ENCODE data around the gene TGM3. TPM values are rescaled to one million over a fixed set of nuclear protein-coding genes. Genes with fewer than 3 reads are reported as not detected.

The TGM3 gene
- total RNA-seq, 2 donors from 2014 or later = 0.27 to 0.82 TPM

DNA sequence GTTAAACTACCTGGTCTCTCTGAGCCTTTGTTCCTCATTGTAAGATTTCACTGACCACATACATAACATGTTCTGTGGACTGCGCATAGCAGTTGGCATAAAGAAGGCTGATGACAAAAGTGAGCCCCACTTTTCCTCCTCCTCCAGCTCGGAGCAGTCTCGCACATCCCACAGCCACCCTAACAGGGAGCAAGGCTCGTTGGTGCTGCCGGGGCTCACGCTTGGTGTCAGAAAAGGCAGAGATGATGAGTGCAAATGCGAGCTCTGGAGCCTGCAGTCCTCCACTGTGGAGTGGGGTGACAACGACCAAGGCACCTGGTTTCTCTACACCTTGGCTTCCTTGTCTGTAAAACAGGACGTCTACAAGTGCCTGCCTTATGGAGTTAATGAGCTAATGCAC, 9.7 kb downstream of the TGM3 start:
- no peak overlapping the region for H3K4me3 ChIP-seq
- DNase-seq = no peak
- TF ChIP-seq, protein P1, sequence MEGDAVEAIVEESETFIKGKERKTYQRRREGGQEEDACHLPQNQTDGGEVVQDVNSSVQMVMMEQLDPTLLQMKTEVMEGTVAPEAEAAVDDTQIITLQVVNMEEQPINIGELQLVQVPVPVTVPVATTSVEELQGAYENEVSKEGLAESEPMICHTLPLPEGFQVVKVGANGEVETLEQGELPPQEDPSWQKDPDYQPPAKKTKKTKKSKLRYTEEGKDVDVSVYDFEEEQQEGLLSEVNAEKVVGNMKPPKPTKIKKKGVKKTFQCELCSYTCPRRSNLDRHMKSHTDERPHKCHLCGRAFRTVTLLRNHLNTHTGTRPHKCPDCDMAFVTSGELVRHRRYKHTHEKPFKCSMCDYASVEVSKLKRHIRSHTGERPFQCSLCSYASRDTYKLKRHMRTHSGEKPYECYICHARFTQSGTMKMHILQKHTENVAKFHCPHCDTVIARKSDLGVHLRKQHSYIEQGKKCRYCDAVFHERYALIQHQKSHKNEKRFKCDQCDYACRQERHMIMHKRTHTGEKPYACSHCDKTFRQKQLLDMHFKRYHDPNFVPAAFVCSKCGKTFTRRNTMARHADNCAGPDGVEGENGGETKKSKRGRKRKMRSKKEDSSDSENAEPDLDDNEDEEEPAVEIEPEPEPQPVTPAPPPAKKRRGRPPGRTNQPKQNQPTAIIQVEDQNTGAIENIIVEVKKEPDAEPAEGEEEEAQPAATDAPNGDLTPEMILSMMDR (IDR thresholded peaks at IDR 0.05) = no peak
- no peaks in the 10 kb centered on the region for H3K4me1 ChIP-seq
- no peak overlapping the region for H3K9ac ChIP-seq (ENCODE audit: low read depth in 2 of 2, low read length in 2 of 2)
- H3K27ac ChIP-seq = peak overlapping the region; percentile 50
- H3K27me3 ChIP-seq = no peaks in the 10 kb centered on the region
- no peaks in the 10 kb centered on the region for H3K9me3 ChIP-seq
- H3K36me3 ChIP-seq = no peaks in the 10 kb centered on the region
- intact Hi-C loops (cut with DNase I) = no loop called here

DNA sequence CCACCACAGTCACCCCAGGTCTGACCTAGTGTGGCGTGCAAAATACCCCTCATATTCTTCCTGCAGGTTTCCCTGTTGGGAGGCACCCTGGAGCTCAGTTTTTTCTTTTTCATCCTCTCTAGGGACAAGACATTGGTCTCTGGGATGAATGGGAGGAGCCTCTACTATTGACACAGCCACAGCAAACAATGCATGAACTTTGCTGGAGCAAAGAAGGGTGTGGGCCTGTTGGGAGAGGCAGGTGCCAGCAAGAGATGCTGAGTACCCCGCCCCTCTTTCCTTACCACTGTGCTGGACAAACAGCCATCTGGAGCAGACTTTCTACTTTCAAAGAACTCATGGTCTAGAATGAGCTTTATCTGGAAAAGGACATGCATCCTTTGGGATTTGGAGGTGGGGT, 10.1 kb downstream of the TGM3 start:
- H3K36me3 ChIP-seq = no peaks in the 10 kb centered on the region
- H3K9ac ChIP-seq (ENCODE audit: low read depth in 2 of 2, low read length in 2 of 2) = no peak overlapping the region
- H3K4me1 ChIP-seq = no peaks in the 10 kb centered on the region
- peak; percentile 82 for DNase-seq
- TF ChIP-seq, protein P1 (IDR thresholded peaks at IDR 0.05) = no peak
- no peaks in the 10 kb centered on the region for H3K9me3 ChIP-seq
- no peaks in the 10 kb centered on the region for H3K27me3 ChIP-seq
- no peak overlapping the region for H3K4me3 ChIP-seq
- intact Hi-C loops (cut with DNase I) = no loop called here
- peak overlapping the region; percentile 50 for H3K27ac ChIP-seq

DNA sequence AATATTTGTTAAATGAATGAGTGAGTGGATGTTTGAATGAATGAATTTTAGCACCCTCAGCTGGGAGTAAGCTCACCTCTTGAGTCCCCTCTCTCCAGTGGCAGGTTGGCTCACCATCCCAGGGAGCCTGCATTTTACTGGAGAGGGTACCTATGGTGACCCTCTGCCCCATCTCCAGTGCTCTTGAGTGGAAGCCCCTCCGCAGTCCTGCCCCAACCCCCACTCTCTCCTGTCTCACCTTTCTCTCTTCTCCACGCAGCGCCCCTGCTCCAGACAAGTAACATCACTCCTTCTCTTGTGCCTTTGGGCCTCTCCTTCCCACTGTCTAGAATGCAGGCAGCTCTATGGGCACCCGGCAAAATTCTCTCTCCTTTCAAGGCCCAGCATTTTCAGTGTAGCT, 11.3 kb downstream of the TGM3 start:
- H3K9ac ChIP-seq (ENCODE audit: low read depth in 2 of 2, low read length in 2 of 2) = no peak overlapping the region
- H3K27ac ChIP-seq = no peak overlapping the region
- no peaks in the 10 kb centered on the region for H3K36me3 ChIP-seq
- TF ChIP-seq, protein P1 (IDR thresholded peaks at IDR 0.05) = no peak
- H3K4me1 ChIP-seq = no peaks in the 10 kb centered on the region
- no peak overlapping the region for H3K4me3 ChIP-seq
- no peaks in the 10 kb centered on the region for H3K27me3 ChIP-seq
- no peaks in the 10 kb centered on the region for H3K9me3 ChIP-seq
- no peak for DNase-seq
- intact Hi-C loops (cut with DNase I) = no loop called here

DNA sequence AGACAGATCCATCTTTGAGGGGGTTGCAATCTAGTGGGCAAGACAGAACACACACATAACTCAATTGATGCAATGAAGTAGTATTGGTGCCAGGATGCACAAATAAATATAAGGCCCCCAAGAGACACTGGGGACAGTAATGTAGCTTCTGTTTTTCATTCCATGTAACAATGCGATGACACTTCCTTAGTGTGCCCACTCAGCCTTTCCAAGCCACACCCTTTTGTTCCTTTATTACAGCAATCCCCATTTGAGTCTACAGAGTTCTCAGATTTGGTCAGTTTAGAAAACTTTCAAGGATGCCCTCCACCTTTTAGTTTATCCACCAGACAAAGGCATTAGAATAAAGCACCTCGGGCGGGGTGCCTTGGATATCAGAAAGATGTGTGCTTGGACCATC, 15.5 kb downstream of the TGM3 start:
- DNase-seq = no peak
- no peak overlapping the region for H3K4me3 ChIP-seq
- H3K9me3 ChIP-seq = no peaks in the 10 kb centered on the region
- intact Hi-C loops (cut with DNase I) = no loop called here
- no peak overlapping the region for H3K27ac ChIP-seq
- H3K9ac ChIP-seq (ENCODE audit: low read depth in 2 of 2, low read length in 2 of 2) = no peak overlapping the region
- H3K36me3 ChIP-seq = no peaks in the 10 kb centered on the region
- H3K4me1 ChIP-seq = no peaks in the 10 kb centered on the region
- no peaks in the 10 kb centered on the region for H3K27me3 ChIP-seq
- TF ChIP-seq, protein P1 (IDR thresholded peaks at IDR 0.05) = no peak

DNA sequence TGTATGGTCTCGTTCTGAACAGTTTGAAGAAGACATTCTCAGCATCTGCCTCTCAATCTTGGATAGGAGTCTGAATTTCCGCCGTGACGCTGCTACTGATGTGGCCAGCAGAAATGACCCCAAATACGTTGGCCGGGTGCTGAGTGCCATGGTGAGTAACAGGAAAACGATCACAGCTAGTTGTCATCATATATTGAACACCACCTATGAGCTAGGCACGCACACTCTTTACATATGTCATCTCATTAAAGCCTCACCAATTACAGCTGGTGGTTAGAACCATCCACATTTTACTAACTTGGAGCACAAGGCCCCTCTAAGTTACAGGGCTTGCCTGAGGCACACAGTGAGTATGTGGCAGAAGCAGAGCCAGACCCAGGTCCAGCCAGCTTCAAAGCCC, 17.1 kb downstream of the TGM3 start:
- Histone ChIP-seq H3K4me3 (no peak overlapping the region), H3K4me1 (no peaks in the 10 kb centered on the region), H3K36me3 (no peaks in the 10 kb centered on the region), H3K9me3 (no peaks in the 10 kb centered on the region), H3K27me3 (no peaks in the 10 kb centered on the region), H3K27ac (no peak overlapping the region), H3K9ac (ENCODE audit: low read depth in 2 of 2, low read length in 2 of 2) (no peak overlapping the region)
- no peak for DNase-seq
- TF ChIP-seq, protein P1 (IDR thresholded peaks at IDR 0.05) = no peak
- intact Hi-C loops (cut with DNase I) = no loop called here

DNA sequence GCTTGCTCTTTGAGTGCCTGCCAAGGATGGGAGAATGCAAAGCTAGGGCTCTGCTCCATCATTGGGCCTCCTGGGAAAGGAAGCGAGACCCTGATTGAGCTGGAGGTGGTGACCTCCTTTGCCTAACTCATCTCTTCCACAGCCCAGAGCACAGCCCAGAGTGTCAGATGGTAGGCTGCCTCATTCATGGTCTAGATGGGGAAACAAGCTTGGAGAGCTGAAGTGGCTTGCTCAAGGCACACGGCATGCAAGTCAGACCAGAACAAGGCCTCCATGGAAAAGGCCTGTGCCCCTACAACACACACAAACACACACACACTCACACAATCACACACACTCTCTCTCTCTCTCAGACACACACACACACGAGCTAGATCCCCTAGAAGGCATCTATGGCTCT, 17.5 kb downstream of the TGM3 start:
- intact Hi-C loops (cut with DNase I) = no loop called here
- DNase-seq = no peak
- H3K9me3 ChIP-seq = no peaks in the 10 kb centered on the region
- H3K27ac ChIP-seq = no peak overlapping the region
- no peaks in the 10 kb centered on the region for H3K4me1 ChIP-seq
- TF ChIP-seq, protein P1 (IDR thresholded peaks at IDR 0.05) = no peak
- H3K27me3 ChIP-seq = no peaks in the 10 kb centered on the region
- H3K36me3 ChIP-seq = no peaks in the 10 kb centered on the region
- no peak overlapping the region for H3K9ac ChIP-seq (ENCODE audit: low read depth in 2 of 2, low read length in 2 of 2)
- no peak overlapping the region for H3K4me3 ChIP-seq
